Adipocyte (in vitro differentiated cells): ENCODE data around the gene SETD4.

Experiments used
- DNase-seq: peaks from one replicate; pipeline ENCODE4 v3.0.0-alpha.2; 2015; ENCODE audit warnings: low read depth
- H3K27me3 ChIP-seq: replicated peaks from 2 replicates; pipeline ENCODE4 v1.7.0; 2013; ENCODE audit warnings: mild to moderate bottlenecking, low read length, moderate library complexity; ENCODE audit not compliant: control insufficient read depth, insufficient read depth
- H3K36me3 ChIP-seq: 2 replicates; pipeline ENCODE4 v1.7.0; 2013; ENCODE audit warnings: low read length, mild to moderate bottlenecking, moderate library complexity; ENCODE audit not compliant: control insufficient read depth, insufficient read depth, severe bottlenecking
- H3K4me1 ChIP-seq: 2 replicates; pipeline ENCODE4 v1.7.0; 2013; ENCODE audit warnings: mild to moderate bottlenecking, low read length, moderate library complexity; ENCODE audit not compliant: control insufficient read depth, insufficient read depth
- H3K4me3 ChIP-seq: 2 replicates; pipeline ENCODE4 v1.7.0; 2013; ENCODE audit warnings: mild to moderate bottlenecking, low read length, moderate library complexity
- H3K9ac ChIP-seq: 2 replicates; pipeline ENCODE4 v1.7.0; 2013; ENCODE audit warnings: mild to moderate bottlenecking, low read length, moderate library complexity
- H3K9me3 ChIP-seq: 2 replicates; pipeline ENCODE4 v1.7.0; 2013; ENCODE audit warnings: mild to moderate bottlenecking, low read length, moderate library complexity; ENCODE audit not compliant: control insufficient read depth

SETD4 gene

DNA sequence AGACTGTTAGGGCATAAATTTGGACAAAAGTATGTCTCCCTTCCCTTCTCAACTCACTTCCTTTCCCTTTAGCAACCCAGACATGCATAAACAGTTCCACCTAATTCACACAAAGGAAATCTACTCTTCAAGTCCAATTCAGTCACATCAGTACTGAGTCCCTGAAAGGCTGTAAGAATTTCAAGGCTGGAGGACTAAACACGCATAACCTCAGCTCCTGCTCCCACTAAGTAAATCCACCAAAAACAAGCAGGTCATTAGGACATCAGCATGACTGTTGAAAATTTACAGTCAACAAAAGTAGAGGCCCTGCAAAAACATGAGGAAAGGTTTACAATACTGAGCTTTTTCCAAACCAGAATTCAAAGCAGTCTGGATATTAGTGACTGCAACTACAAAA is 18.4 kb downstream of the SETD4 start:
- no peak overlapping the region for H3K4me3 ChIP-seq
- no peak for DNase-seq
- H3K27me3 ChIP-seq = no peaks in the 10 kb centered on the region
- peaks cover 86% of the 10 kb centered on the region for H3K36me3 ChIP-seq
- no peaks in the 10 kb centered on the region for H3K9me3 ChIP-seq
- H3K9ac ChIP-seq = no peak overlapping the region
- H3K4me1 ChIP-seq = no peaks in the 10 kb centered on the region

DNA sequence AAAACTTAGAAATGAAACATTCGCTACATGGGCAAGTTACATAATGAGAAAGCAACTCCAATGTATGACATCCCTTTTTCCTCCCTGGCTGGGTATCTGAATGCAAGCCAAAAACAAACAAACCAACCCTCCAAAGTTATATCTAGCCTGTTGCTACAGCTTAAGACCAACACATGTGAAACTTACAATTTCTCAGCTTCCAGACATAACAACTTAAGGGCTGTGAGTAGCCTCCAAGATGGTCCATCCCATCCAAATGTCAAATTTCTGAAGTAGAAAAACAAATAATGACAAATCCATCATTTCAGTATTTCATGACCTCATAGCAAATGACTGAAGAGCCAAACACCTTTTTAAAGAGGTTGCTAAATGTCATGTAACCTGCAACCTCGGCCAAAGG is 19.9 kb downstream of the SETD4 start:
- peaks cover 86% of the 10 kb centered on the region for H3K36me3 ChIP-seq

DNA sequence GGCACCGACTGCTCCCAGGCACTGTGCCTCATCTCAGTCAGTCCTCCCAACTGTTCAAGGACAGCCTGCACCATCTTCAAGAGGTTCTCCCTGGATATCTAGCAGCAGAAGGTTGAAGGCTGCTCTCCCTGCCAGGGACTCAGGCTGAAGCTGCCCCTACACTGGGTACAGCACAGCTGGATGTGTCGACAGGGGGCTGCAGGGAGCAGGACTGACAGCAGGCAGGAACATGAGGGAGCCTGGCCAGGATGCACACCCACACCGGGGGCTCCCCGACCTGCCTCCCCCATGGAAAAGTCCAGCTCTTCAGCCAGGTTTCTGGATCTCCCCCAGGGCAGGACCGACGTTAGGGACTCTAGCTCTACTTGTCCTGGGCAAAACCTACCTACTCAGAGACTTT is 20.5 kb downstream of the SETD4 start:
- H3K36me3 ChIP-seq = peaks cover 86% of the 10 kb centered on the region
- H3K9ac ChIP-seq = no peak overlapping the region
- H3K9me3 ChIP-seq = no peaks in the 10 kb centered on the region
- H3K27me3 ChIP-seq = no peaks in the 10 kb centered on the region
- no peak for DNase-seq
- H3K4me1 ChIP-seq = no peaks in the 10 kb centered on the region
- no peak overlapping the region for H3K4me3 ChIP-seq

More for the DNA sequence above, 19.9 kb downstream of the SETD4 start:
- DNase-seq = no peak
- no peaks in the 10 kb centered on the region for H3K9me3 ChIP-seq
- no peak overlapping the region for H3K4me3 ChIP-seq
- H3K27me3 ChIP-seq = no peaks in the 10 kb centered on the region
- H3K4me1 ChIP-seq = no peaks in the 10 kb centered on the region
- no peak overlapping the region for H3K9ac ChIP-seq

DNA sequence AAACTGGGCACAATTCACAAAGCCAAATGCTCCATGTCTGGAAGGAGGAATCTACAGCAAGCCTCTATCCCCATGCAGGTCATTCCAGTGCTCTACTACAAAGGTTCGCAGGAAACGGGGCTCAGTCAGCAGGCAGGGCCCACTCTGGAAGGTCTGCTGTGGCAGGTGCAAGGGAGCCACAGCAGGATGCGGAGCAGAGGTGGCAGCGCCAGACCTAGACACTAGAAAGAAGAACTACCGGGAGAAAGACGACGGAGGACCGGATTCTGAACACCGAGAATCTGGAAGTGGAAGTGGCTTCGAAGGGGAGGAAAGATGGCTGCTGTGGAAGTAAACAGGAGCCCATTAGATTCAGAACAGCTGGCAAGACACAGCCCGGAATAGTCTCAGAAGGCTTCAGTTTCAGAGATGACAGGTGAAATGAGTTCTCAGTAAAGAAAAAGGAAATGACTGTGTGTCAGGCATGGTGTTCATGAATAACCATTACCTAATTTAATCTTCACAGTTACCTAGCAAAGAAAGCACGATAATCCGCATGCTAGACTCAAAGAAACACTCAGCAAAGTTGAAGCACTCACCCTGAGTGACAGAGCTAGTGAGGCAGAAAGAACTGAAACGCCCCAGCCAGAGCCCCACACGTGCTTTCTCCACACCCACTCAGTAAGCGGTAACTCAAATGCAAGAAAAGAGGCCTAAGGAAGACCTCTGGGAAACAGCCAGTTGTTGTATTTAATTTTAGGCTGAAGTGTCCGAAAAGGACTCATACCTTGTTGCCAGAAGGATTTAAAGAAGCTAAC is 21.4 kb downstream of the SETD4 start:
- Histone ChIP-seq H3K36me3 (peaks cover 83% of the 10 kb centered on the region), H3K9me3 (no peaks in the 10 kb centered on the region), H3K9ac (no peak overlapping the region), H3K4me3 (no peak overlapping the region), H3K4me1 (no peaks in the 10 kb centered on the region), H3K27me3 (no peaks in the 10 kb centered on the region)
- no peak for DNase-seq

DNA sequence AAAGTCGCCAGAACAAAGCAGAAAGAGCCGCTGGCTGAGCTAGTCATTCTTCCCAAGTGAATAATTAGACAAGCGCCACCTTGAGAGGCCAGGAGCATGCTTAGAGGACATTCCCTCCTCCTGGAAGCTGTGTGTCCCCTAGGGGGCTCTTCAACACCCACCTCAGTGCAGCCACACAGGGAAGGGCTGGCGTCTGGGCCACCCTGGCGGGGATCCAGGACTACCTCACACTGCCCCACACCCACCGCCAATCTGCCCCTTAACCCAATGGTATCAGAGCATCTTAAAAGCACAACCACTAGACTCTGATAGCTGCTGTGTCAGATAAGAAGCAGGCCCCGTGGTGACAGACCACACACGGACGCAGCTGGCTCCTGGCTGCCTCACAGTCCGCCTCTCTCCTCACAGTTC is 24.9 kb downstream of the SETD4 start:
- Histone ChIP-seq H3K36me3 (peaks cover 53% of the 10 kb centered on the region), H3K9me3 (no peaks in the 10 kb centered on the region)
- no peak for DNase-seq

DNA sequence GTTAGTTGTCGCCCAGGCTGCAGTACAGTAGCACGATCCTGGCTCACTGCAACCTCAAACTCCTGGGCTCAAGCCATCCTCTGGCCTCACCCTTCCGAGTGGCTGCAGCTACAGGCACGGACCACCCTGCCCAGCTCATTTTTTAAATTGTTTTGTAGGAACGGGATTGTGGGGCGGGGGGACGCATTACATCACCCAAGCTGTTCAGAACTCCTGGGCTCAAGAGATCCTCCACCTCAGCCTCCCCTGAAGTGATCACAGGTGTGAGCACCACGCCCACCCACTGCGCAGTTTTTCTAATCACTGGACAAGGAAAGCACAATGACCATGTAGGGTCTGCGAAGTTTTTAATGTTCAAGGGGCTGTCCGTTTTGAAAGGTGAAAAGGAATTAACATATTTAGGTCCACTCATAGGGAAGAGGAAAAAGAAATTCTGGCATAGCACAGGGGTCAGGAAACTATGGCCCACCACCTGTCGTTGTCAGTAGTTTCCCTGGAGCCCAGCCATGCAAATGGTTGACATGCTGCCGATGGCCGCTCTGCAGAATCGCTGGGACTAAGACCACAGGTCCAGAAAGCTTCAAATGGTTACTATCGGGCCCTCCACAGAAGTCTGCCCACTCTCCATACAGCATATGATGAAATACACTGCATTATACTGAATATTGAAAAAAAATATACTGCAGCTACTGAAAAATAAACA is 26.0 kb downstream of the SETD4 start:
- no peak overlapping the region for H3K9ac ChIP-seq
- H3K4me1 ChIP-seq = peaks cover 2% of the 10 kb centered on the region
- H3K27me3 ChIP-seq = no peaks in the 10 kb centered on the region
- no peak for DNase-seq
- no peaks in the 10 kb centered on the region for H3K9me3 ChIP-seq
- no peak overlapping the region for H3K4me3 ChIP-seq
- peaks cover 47% of the 10 kb centered on the region for H3K36me3 ChIP-seq

More for the DNA sequence above, 24.9 kb downstream of the SETD4 start:
- no peak overlapping the region for H3K9ac ChIP-seq
- H3K4me3 ChIP-seq = no peak overlapping the region
- H3K4me1 ChIP-seq = peaks cover 2% of the 10 kb centered on the region
- H3K27me3 ChIP-seq = no peaks in the 10 kb centered on the region

DNA sequence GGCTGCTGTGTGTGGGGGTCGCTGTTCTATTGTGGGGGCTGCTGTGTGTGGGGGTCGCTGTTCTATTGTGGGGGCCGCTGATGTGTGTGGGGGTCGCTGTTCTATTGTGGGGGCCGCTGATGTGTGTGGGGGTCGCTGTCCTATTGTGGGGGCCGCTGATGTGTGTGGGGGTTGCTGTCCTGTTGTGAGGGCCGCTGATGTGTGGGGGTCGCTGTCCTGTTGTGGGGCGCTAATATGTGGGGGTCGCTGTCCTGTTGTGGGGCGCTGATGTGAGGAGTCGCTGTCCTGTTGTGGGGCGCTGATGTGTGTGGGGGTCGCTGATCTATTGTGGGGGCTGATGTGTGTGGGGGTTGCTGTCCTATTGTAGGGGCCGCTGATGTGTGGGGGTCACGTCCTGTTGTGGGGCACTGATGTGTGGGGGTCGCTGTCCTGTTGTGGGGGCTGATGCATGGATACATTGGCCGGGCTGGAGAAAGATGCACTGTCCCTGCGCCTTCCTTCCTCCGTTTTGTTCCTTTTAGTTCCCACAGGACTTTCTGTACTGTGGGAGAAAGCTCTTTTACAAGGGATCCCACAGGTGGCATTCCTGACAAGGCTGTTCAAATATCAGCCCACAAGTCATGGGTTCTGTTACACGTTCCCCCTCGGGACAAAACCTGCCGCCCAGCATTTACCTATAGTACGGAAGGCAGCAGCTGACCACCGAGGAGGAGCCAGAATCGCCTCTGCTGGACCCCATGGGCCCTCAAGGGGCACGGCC is 27.5 kb downstream of the SETD4 start:
- Histone ChIP-seq H3K36me3 (peaks cover 31% of the 10 kb centered on the region), H3K9me3 (no peaks in the 10 kb centered on the region), H3K27me3 (no peaks in the 10 kb centered on the region), H3K4me3 (no peak overlapping the region), H3K9ac (no peak overlapping the region), H3K4me1 (peaks cover 2% of the 10 kb centered on the region)
- DNase-seq = no peak

DNA sequence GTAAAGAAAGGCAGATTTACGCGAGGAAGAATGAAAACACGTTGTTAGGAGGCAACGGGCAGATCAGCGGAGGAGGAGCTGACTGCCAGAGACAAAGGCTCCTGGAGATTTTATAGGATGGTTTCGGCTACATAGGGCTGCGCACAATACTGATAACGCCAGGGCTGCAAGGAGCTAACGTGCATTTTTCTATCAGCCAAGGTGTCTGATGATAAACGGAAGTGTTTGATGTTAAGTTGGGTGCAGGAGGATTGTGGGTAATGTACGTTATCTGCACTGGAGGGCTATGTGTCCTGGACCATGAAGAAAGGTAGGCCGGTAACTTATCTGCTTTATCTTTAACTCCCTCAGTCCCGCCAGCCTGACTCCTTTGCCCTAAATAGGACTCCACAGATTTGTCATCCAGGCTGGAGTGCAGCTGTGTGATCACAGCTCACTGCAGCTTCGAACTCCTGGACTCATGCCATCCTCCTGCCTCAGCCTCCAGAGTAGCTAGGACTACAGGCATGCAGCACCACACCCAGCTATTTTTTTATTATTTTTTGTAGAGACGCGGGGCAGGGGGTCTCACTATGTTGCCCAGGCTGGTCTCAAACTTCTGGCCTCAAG is 29.6 kb downstream of the SETD4 start:
- no peak for DNase-seq
- peaks cover 15% of the 10 kb centered on the region for H3K36me3 ChIP-seq
- H3K4me3 ChIP-seq = no peak overlapping the region
- peaks cover 8% of the 10 kb centered on the region for H3K4me1 ChIP-seq
- no peaks in the 10 kb centered on the region for H3K9me3 ChIP-seq
- H3K27me3 ChIP-seq = no peaks in the 10 kb centered on the region
- H3K9ac ChIP-seq = no peak overlapping the region

DNA sequence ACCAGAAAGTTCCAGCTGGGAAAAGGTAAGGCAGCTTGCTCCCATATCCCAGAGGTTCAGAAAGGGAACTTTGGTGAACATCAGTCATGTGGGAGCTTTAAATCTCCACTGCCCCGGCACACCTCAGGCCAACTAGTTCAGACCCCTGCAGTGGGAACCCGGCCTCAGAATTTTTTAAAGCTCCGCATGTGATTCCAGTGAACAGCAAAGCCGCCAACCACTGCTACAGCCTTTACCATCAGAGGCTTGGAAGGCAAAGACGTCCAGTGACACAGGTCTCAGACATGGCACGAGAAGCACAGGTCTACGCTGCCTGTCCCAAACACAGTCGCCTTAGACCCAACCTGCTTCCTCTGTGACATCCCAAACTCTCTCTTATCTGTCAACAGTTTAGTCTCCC is 31.0 kb downstream of the SETD4 start:
- no peaks in the 10 kb centered on the region for H3K9me3 ChIP-seq
- no peaks in the 10 kb centered on the region for H3K27me3 ChIP-seq
- H3K9ac ChIP-seq = no peak overlapping the region
- H3K36me3 ChIP-seq = peaks cover 2% of the 10 kb centered on the region
- H3K4me1 ChIP-seq = peaks cover 8% of the 10 kb centered on the region
- H3K4me3 ChIP-seq = no peak overlapping the region
- DNase-seq = no peak

DNA sequence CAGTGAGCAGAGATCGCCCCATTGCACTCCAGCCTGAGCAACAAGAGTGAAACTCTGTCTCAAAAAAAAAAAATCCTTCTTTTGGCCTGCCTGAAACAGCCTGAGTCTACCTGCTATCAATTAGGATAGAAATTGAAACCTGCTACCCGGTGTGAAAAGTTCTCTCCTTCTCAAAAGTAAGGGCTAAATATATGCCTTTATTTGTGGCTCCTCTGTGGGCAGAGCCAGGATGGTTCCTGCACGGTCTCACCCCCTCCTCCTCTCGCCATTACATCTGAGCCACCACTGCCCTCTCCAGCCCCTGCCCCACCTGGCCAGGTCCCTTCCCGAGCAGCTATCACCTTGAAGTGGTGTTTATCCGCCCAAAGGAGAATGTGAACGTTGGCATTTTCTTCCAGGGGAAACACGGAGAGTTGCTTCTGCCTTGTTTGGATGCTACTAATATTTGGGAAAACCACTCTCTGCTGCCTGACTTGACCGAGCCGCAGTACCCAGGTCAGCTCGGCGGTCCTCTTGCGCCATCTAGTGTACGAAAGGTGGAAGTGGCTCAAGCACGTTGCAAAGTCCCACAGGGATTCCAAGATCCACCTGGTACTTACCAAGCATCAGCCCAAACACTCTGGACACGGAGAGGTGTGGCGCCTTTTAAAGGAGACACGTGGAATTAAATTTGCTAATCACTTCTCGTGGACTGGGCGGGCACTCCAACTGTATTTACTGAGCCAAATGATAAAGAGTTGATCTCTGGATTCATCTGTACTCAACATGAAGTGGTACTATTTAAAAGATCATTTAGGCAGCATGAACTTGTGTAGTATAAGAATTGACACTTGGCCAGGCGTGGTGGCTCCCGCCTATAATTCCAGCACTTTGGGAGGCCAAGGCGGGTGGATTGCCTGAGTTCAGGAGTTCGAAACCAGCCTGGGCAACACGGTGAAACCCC is 31.9 kb downstream of the SETD4 start:
- Histone ChIP-seq H3K27me3 (no peaks in the 10 kb centered on the region), H3K36me3 (no peaks in the 10 kb centered on the region), H3K4me1 (peaks cover 8% of the 10 kb centered on the region), H3K4me3 (no peak overlapping the region), H3K9ac (no peak overlapping the region), H3K9me3 (no peaks in the 10 kb centered on the region)
- DNase-seq = peak; percentile 86
